ENCODE data around the gene COL13A1. TPM values are rescaled to one million over a fixed set of nuclear protein-coding genes. Genes with fewer than 3 reads are reported as not detected.

COL13A1 gene
- total RNA-seq, 1 experiment from 2014 or later = 5.9 TPM

DNA sequence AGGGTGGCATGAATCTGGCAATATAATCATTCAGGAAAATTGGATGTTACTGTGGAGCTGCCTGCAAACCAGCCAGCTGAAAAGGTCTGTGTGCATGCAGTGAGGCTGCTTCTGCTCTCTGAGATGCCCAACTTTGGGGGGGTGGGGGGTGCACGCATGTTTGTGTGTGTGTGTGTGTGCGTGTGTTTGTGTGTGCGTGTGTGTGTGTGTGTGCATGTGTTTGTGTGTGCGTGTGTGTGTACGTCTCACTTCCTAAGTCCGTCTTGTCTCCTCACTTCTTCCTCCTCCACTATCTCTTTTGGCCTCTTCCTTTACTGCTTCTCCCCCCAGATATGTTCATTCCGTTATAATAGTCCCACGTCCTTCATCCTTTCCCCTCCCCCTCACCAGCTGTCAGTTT, 148.1 kb downstream of the COL13A1 start:
- Histone ChIP-seq H3K4me3 (replicated peaks in 1 of 2; ENCODE audit: low read depth in 1 of 2, low read length in 2 of 2) (no peak overlapping the region), H2AFZ (ENCODE audit: low read depth, low read length, poor library complexity, severe bottlenecking) (no peak overlapping the region), H3K27ac (ENCODE audit: low read depth, low read length) (no peak overlapping the region), H3K27me3 (ENCODE audit: insufficient read depth, low read length) (no peaks in the 10 kb centered on the region), H3K9me2 (ENCODE audit: insufficient read depth) (no peaks in the 10 kb centered on the region), H3K9me3 (ENCODE audit: control insufficient read depth in 1 of 2, insufficient read depth in 1 of 2, low read depth in 1 of 2, low read length in 2 of 2) (no peaks in the 10 kb centered on the region), H4K20me1 (ENCODE audit: insufficient read depth) (no peaks in the 10 kb centered on the region), H3K4me2 (ENCODE audit: low read length) (no peak overlapping the region), H3K9ac (ENCODE audit: low read length) (no peak overlapping the region), H3K79me2 (ENCODE audit: insufficient read depth, low read length) (no peaks in the 10 kb centered on the region), H3K36me3 (ENCODE audit: control insufficient read depth in 1 of 2, insufficient read depth in 2 of 2, low read length in 2 of 2) (no peaks in the 10 kb centered on the region), H3K4me1 (ENCODE audit: control insufficient read depth in 1 of 2, insufficient read depth in 2 of 2, low read length in 2 of 2) (no peaks in the 10 kb centered on the region)
- ATAC-seq (no peak), DNase-seq (ENCODE audit: low read depth, low spot score) (no peak)
- intact Hi-C loops (cut with micrococcal nuclease) = loop anchor here (10.0 kb wide), 1 partner anchor 65 kb away; no protein-coding TSS in a partner anchor
- POLR2A ChIA-PET = no interaction called here
- no TSS peak for BruUV-seq (replicated peaks)
- no peak for TF ChIP-seq FOSL1 (IDR thresholded peaks at IDR 0.05; ENCODE audit: low read depth)
- no peak for TF ChIP-seq CEBPB (IDR thresholded peaks at IDR 0.05; ENCODE audit: low read depth)
- TF ChIP-seq EZH2 (IDR thresholded peaks at IDR 0.05) = no peak
- no peak for TF ChIP-seq POLR2AphosphoS5 (IDR thresholded peaks at IDR 0.05; ENCODE audit: low read depth, low read length)
- TF ChIP-seq SIN3A (IDR thresholded peaks at IDR 0.05; ENCODE audit: low read depth) = no peak
- no peak for TF ChIP-seq ELF1 (IDR thresholded peaks at IDR 0.05; ENCODE audit: borderline replicate concordance, low read depth)
- no peak for TF ChIP-seq YY1 (IDR thresholded peaks at IDR 0.05; ENCODE audit: extremely low read depth, insufficient replicate concordance, low read depth, low read length)
- TF ChIP-seq, protein P1, sequence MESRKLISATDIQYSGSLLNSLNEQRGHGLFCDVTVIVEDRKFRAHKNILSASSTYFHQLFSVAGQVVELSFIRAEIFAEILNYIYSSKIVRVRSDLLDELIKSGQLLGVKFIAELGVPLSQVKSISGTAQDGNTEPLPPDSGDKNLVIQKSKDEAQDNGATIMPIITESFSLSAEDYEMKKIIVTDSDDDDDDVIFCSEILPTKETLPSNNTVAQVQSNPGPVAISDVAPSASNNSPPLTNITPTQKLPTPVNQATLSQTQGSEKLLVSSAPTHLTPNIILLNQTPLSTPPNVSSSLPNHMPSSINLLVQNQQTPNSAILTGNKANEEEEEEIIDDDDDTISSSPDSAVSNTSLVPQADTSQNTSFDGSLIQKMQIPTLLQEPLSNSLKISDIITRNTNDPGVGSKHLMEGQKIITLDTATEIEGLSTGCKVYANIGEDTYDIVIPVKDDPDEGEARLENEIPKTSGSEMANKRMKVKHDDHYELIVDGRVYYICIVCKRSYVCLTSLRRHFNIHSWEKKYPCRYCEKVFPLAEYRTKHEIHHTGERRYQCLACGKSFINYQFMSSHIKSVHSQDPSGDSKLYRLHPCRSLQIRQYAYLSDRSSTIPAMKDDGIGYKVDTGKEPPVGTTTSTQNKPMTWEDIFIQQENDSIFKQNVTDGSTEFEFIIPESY (IDR thresholded peaks at IDR 0.05; ENCODE audit: extremely low read depth, insufficient replicate concordance, low read length) = no peak
- TF ChIP-seq, protein P2, sequence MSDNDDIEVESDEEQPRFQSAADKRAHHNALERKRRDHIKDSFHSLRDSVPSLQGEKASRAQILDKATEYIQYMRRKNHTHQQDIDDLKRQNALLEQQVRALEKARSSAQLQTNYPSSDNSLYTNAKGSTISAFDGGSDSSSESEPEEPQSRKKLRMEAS (IDR thresholded peaks at IDR 0.05) = no peak
- TF ChIP-seq CBX3 (IDR thresholded peaks at IDR 0.05; ENCODE audit: low read depth) = no peak
- TF ChIP-seq ZNF274 (IDR thresholded peaks at IDR 0.05; ENCODE audit: low read depth, low read length) = no peak
- no peak for TF ChIP-seq POLR2A (IDR thresholded peaks at IDR 0.05; ENCODE audit: borderline replicate concordance, extremely low read depth, insufficient read depth, insufficient read length)
- CTCF ChIA-PET = interaction anchor here (0.6 to 1.2 kb wide), 2 partner anchors 8 to 33 kb away, joined by 3 to 5 read pairs; no protein-coding TSS in a partner anchor
- RAD21 ChIA-PET (ENCODE audit: low non-redundant PET in 1 of 2, low total read pairs in 2 of 2, uncharacterized antibody in 2 of 2, unreplicated experiment in 2 of 2) = no interaction called here
